Left kidney (tissue), 2 donors: ENCODE data around the gene CD63. TPM values are rescaled to one million over a fixed set of nuclear protein-coding genes. Genes with fewer than 3 reads are reported as not detected.

Experiments
- DNase-seq: peaks from one replicate; pipeline ENCODE4 v3.0.0-alpha.2; 2013
- polyA plus RNA-seq: library from polyadenylated mRNA; unstranded; fragments of 120-200 nt; gene quantifications from one replicate; pipeline ENCODE4 v1.2.1, GENCODE V29; 2013; ENCODE audit not compliant: insufficient read length

The CD63 gene
- polyA plus RNA-seq, 1 donor = 592 TPM

GRCh38 chr12:55707841-55708694 lies 20.7 kb downstream of the CD63 start, which contains the start of gene ITGA7:
Gene ITGA7 (minus strand): TSS chr12:55707904. CDS start chr12:55707682, 222 bp downstream.
- peak; percentile 76 for DNase-seq

GRCh38 chr12:55707219-55707671 lies 21.6 kb downstream of the CD63 start:
- DNase-seq = no peak

- DNase-seq = no peak
Measured at GRCh38 chr12:55706568-55707218, 22.1 kb downstream of the CD63 start.

- no peak for DNase-seq
Measured at GRCh38 chr12:55705782-55706402, 22.9 kb downstream of the CD63 start.

- DNase-seq = no peak
Measured at GRCh38 chr12:55704824-55705718, 23.7 kb downstream of the CD63 start.

GRCh38 chr12:55703901-55704761 lies 24.7 kb downstream of the CD63 start:
- no peak for DNase-seq

GRCh38 chr12:55703288-55703687 lies 25.5 kb downstream of the CD63 start:
- no peak for DNase-seq

GRCh38 chr12:55702861-55703260 lies 25.9 kb downstream of the CD63 start:
- DNase-seq = no peak

- DNase-seq = no peak
Measured at GRCh38 chr12:55700255-55701018, 28.4 kb downstream of the CD63 start.

- no peak for DNase-seq
Measured at GRCh38 chr12:55699471-55700055, 29.2 kb downstream of the CD63 start.

- no peak for DNase-seq
Measured at GRCh38 chr12:55698965-55699364, 29.8 kb downstream of the CD63 start.

- DNase-seq = no peak
Measured at GRCh38 chr12:55698241-55698955, 30.4 kb downstream of the CD63 start.

GRCh38 chr12:55697686-55698085 lies 31.1 kb downstream of the CD63 start:
- no peak for DNase-seq

GRCh38 chr12:55696796-55697462 lies 31.9 kb downstream of the CD63 start:
- no peak for DNase-seq

- no peak for DNase-seq
Measured at GRCh38 chr12:55696141-55696540, 32.7 kb downstream of the CD63 start.

- no peak for DNase-seq
Measured at GRCh38 chr12:55695349-55695748, 33.5 kb downstream of the CD63 start.

- no peak for DNase-seq
Measured at GRCh38 chr12:55694651-55695050, 34.2 kb downstream of the CD63 start.

- no peak for DNase-seq
Measured at GRCh38 chr12:55694188-55694515, 34.7 kb downstream of the CD63 start.
